Embryonic facial prominence (tissue), 1 donor: ENCODE measurements around the gene CILP.

Source experiments
- DNase-seq: peaks from one replicate; pipeline ENCODE4 v3.0.0-alpha.2; 2016; ENCODE audit errors: extremely low spot score

The CILP gene

DNA sequence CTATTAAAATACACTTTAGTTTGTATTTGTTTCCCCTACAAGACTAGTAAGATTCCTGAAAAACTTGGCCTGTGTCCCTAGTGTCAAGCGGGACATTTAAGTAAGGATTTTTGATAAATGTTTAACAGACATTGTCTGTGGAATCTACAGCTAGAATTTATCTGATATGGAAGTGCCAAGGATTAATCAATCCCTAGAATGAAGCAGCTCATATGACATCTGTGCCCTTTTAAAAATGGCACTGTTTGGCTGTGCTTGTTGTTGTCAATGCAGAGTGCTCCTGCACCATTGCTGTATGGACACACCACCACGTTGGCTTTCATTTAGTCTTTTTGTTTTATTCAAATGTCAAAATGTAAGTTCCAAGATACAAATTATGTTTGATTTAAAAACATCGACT is 63.4 kb downstream of the CILP start:
- no peak for DNase-seq

DNA sequence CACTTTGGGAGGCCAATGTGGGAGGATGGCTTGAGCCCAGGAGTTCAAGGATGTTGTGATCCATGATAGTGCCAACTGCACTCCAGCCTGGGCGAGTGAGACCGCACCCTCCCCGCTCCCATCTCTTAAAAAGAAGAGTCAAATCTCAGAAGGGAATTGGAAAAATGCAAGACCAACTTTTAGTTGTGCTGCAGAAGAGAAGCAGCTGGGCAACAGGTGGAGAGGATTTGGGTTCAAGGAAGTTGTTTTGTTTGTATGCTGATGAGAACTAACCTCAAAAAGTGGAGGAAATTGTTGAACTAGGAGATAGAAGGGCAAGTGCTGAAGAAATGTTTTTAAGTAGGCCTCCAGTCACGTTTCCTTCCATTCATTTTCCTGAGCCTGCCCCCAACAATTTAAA is 64.8 kb downstream of the CILP start:
- DNase-seq, result no peak
